Testis (tissue), 3 donors: ENCODE data around the gene ADAMTS14. TPM values are rescaled to one million over a fixed set of nuclear protein-coding genes. Genes with fewer than 3 reads are reported as not detected.

ENCODE experiments used
- DNase-seq: peaks from one replicate; pipeline ENCODE4 v3.0.0-alpha.2; 2019
- H3K27ac ChIP-seq, 2 donors: fragments of 200-600 bp; sonication (generic); one replicate each; pipeline ENCODE4 v1.5.1; 2019
- H3K27me3 ChIP-seq: fragments of 200-600 bp; sonication (generic); one replicate; pipeline ENCODE4 v1.5.1; 2019
- H3K36me3 ChIP-seq: fragments of 200-600 bp; sonication (generic); one replicate; pipeline ENCODE4 v1.5.1; 2017; ENCODE audit warnings: low read depth; ENCODE audit errors: missing control alignments
- H3K4me1 ChIP-seq: fragments of 200-600 bp; sonication (generic); one replicate; pipeline ENCODE4 v1.5.1; 2019
- H3K4me3 ChIP-seq, 2 donors: fragments of 200-600 bp; sonication (generic); one replicate each; pipeline ENCODE4 v1.5.1; 2017 to 2019
- H3K9me3 ChIP-seq: fragments of 200-600 bp; sonication (generic); one replicate; pipeline ENCODE4 v1.5.1; 2017
- POLR2A ChIP-seq: fragments of 450-650 bp; IDR thresholded peaks from one replicate; pipeline ENCODE4 v1.6.1; 2017; ENCODE audit warnings: antibody characterized with exemption, mild to moderate bottlenecking, moderate library complexity
- WGBS, 2 donors: methylation state at CpG; one replicate each; pipeline ENCODE4 v1.1.5; 2018; 5-methylcytosine and 5-hydroxymethylcytosine counted together
- intact Hi-C: fragments of 100-400 bp; cut with DNase I; formaldehyde crosslinking; loops from one replicate; pipeline ENCODE4 v1.15.1; 2023; ENCODE audit warnings: low total_unique reads
- polyA plus RNA-seq: library from polyadenylated mRNA; stranded (reverse); fragments of 350-450 nt; fragmentation: Illumina TruSeq; extraction: RNeasy Lipid Tissue Mini Kit (QIAGEN cat#74804); gene quantifications from one replicate; pipeline ENCODE4 v1.2.3, GENCODE V29; 2014; ENCODE audit warnings: low read depth, low replicate concordance; ENCODE audit not compliant: insufficient read depth
- total RNA-seq, 2 donors: library from RNA; depleted of rRNA; stranded (reverse); fragments of >200 nt; gene quantifications; one replicate each; pipeline ENCODE4 v1.2.3, GENCODE V29; 2016
- TF ChIP-seq, protein P1 (sequence below), 3 experiments: fragments of 450-650 bp in 2 of 3; fragments of 200-600 bp in 1 of 3; sonication (generic) in 1 of 3; IDR thresholded peaks; one replicate each; pipeline ENCODE4 v1.5.1; 2016 to 2019; ENCODE audit warnings: antibody characterized with exemption in 3 of 3, mild to moderate bottlenecking in 2 of 3, moderate library complexity in 1 of 3

ADAMTS14 gene
- total and polyA plus RNA-seq, 3 donors from 2014 or later, result 0.63 to 0.93 (median 0.90) TPM

DNA sequence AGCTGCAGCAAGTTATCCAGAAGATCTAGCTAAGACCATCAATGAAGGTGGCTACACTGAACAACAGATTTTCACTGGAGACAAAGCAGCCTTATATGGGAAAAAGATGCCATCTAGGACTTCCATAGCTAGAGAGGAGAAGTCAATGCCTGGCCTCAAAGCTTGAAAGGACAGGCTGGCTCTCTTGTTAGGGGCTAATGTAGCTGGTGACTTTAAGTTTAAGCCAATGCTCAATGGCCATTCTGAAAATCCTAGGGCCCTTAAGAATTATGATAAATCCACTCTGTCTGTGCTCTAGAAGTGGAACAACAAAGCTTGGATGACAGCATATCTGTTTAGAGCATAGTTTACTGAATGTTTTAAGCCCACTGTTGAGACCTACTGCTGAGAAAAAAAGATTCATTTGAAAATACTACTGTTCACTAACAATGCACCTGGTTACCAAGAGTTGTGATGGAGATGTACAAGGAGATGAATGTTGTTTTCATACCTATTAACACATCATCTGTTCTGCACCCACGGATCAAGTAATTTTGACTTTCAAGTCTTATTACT lies 13.6 kb upstream of the ADAMTS14 start:
- Histone ChIP-seq H3K4me3 (no peak overlapping the region), H3K4me1 (peaks cover 1% of the 10 kb centered on the region), H3K27me3 (no peaks in the 10 kb centered on the region), H3K27ac (no peak overlapping the region), H3K9me3 (no peaks in the 10 kb centered on the region), H3K36me3 (no peaks in the 10 kb centered on the region)
- 92 to 95% methylated on average over 1 of the region's 1 CpG for WGBS, 2 donors
- intact Hi-C loops, result no loop called here
- no peak for TF ChIP-seq POLR2A
- TF ChIP-seq, protein P1, sequence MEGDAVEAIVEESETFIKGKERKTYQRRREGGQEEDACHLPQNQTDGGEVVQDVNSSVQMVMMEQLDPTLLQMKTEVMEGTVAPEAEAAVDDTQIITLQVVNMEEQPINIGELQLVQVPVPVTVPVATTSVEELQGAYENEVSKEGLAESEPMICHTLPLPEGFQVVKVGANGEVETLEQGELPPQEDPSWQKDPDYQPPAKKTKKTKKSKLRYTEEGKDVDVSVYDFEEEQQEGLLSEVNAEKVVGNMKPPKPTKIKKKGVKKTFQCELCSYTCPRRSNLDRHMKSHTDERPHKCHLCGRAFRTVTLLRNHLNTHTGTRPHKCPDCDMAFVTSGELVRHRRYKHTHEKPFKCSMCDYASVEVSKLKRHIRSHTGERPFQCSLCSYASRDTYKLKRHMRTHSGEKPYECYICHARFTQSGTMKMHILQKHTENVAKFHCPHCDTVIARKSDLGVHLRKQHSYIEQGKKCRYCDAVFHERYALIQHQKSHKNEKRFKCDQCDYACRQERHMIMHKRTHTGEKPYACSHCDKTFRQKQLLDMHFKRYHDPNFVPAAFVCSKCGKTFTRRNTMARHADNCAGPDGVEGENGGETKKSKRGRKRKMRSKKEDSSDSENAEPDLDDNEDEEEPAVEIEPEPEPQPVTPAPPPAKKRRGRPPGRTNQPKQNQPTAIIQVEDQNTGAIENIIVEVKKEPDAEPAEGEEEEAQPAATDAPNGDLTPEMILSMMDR (IDR thresholded peaks at IDR 0.05), result no peak
- DNase-seq, result no peak

DNA sequence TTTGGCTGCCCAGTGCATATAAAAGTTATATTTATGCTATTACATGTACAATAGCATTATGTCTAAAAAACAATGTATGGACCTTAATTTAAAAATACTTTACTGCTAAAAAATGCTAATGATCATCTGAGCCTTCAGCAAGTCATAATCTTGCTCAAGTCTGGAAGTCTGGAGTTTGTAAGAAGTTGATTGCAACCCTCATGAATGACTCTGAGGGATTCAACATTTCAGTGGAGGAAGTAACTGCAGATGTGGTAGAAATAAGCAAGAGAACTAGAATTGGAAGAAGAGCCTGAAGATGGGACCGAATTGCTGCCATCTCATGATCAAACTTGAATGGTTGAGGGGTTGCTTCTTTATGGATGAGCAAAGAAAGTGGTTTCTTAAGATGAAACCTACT lies 13.0 kb upstream of the ADAMTS14 start:
- Histone ChIP-seq H3K4me3 (no peak overlapping the region), H3K4me1 (no peaks in the 10 kb centered on the region), H3K27ac (no peak overlapping the region), H3K27me3 (no peaks in the 10 kb centered on the region), H3K36me3 (no peaks in the 10 kb centered on the region), H3K9me3 (no peaks in the 10 kb centered on the region)
- DNase-seq, result no peak
- 82 to 90% methylated on average over 1 of the region's 1 CpG for WGBS, 2 donors
- intact Hi-C loops, result no loop called here
- TF ChIP-seq, protein P1 (IDR thresholded peaks at IDR 0.05), result no peak
- no peak for TF ChIP-seq POLR2A

DNA sequence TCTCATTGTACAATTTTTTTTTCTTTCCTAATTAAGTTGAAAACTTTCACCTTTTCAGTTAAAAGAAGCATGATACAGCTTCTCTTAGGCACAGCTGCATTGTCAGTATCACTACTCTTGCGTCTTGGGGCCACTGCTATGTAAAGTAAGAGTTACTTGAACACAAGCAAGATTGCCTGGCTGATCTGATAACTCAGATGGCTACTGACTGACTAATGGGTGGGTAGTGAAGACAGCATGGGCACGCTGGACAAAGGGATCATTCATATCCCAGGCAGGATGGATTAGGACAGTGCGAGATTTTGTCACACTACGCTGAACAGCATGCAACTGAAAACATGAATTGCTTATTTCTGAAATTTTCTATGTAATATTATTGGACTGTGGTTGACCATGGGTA lies 11.6 kb upstream of the ADAMTS14 start:
- Histone ChIP-seq H3K27me3 (no peaks in the 10 kb centered on the region), H3K4me1 (peaks cover 7% of the 10 kb centered on the region), H3K36me3 (no peaks in the 10 kb centered on the region), H3K27ac (no peak overlapping the region), H3K9me3 (no peaks in the 10 kb centered on the region), H3K4me3 (no peak overlapping the region)
- no peak for DNase-seq
- intact Hi-C loops, result no loop called here
- 93 to 96% methylated on average over 4 of the region's 4 CpGs for WGBS, 2 donors
- TF ChIP-seq, protein P1 (IDR thresholded peaks at IDR 0.05), result no peak
- no peak for TF ChIP-seq POLR2A

DNA sequence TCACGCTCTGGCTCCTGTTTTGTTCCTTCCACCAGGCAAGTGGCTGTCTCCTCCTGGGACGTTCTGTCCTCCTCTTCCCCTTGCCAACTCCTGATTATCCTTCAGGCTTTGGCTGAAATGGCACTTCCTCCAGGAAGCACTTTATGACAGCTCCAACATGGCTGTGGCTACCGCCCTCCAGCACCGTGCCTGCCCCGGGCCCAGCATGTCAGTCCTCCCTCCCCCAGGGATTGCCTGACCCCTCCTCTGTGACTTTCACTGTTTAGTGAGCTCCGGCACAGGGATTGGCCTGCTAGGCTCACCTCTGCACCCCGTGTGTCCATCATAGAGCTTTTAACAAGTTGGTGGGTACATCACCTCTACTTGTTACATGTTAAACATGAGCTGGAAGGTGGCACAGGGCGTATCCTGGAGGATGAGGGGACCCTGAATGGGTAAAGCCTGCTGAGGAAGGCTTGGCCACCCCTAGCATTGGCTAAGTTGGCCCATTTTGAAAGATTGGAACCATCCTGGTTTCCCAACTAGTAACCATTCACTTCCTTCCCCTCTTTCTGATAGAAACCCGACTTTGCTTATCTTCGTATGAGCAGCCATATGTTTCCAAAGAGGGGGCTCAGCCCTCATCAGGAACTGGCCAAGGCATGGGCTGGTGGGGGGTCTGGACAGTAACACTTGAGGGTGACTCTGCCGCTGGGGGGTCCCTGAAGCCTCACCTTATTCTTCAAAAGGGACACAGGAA lies 10.5 kb upstream of the ADAMTS14 start:
- TF ChIP-seq, protein P1 (IDR thresholded peaks at IDR 0.05), result no peak
- no peak for TF ChIP-seq POLR2A

More for the DNA sequence above, 10.5 kb upstream of the ADAMTS14 start:
- Histone ChIP-seq H3K27me3 (no peaks in the 10 kb centered on the region), H3K9me3 (no peaks in the 10 kb centered on the region), H3K4me3 (no peak overlapping the region), H3K4me1 (peaks cover 7% of the 10 kb centered on the region), H3K27ac (no peak overlapping the region), H3K36me3 (no peaks in the 10 kb centered on the region)
- intact Hi-C loops, result no loop called here
- WGBS, 2 donors, result 80 to 85% methylated on average over 11 of the region's 11 CpGs
- no peak for DNase-seq
